Stimulated activated naive CD8-positive, alpha-beta T cell treated with anti-CD3 and anti-CD28 coated beads, Interleukin-15, Interleukin-2, amounts not matched to agents 100 ng/mL and 50 ng/mL, for 24 hours (primary cell): ENCODE results near the gene LPP.
"Not testable (repeated sequence)": the region's sequence is repeated elsewhere in the genome, so short reads cannot be mapped to it uniquely, and the experiment has no call there.

Experiments
- H3K27ac Mint-ChIP-seq: one replicate; pipeline ENCODE4 v1.8.0; 2021; ENCODE audit warnings: mild to moderate bottlenecking, mixed read lengths
- H3K27me3 Mint-ChIP-seq: one replicate; pipeline ENCODE4 v1.8.0; 2021; ENCODE audit warnings: mixed read lengths
- H3K36me3 Mint-ChIP-seq: one replicate; pipeline ENCODE4 v1.8.0; 2021; ENCODE audit warnings: low read depth, mixed read lengths
- H3K4me1 Mint-ChIP-seq: one replicate; pipeline ENCODE4 v1.8.0; 2021; ENCODE audit warnings: low read depth, mixed read lengths
- H3K4me3 Mint-ChIP-seq: one replicate; pipeline ENCODE4 v1.8.0; 2021; ENCODE audit warnings: mild to moderate bottlenecking, mixed read lengths
- H3K9me3 Mint-ChIP-seq: one replicate; pipeline ENCODE4 v1.8.0; 2021; ENCODE audit warnings: mixed read lengths

LPP gene

DNA sequence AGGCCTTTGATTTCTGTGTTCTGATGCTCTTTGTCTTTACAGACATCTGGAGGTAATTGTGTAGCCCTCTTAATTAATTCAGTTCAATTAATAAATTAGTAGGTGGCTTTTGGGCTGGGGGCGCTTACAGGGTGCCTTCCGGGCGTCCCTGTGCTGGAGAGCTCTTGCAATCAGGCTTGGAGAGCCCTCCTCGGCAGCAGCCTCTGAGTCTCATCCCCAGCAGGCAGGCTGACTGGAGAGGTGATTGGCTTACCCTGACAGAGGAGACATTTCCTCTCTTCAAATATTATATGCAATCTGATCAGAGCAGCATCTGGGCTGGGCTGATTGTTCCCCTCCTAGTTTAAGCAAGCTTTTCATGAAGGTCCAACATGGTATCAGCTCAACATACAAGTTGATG is 250.7 kb downstream of the LPP start:
- peaks cover 31% of the 10 kb centered on the region for H3K36me3 Mint-ChIP-seq
- no peak overlapping the region for H3K4me3 Mint-ChIP-seq
- H3K9me3 Mint-ChIP-seq = peaks cover 13% of the 10 kb centered on the region
- H3K4me1 Mint-ChIP-seq = peaks cover 46% of the 10 kb centered on the region
- no peaks in the 10 kb centered on the region for H3K27me3 Mint-ChIP-seq
- no peak overlapping the region for H3K27ac Mint-ChIP-seq

DNA sequence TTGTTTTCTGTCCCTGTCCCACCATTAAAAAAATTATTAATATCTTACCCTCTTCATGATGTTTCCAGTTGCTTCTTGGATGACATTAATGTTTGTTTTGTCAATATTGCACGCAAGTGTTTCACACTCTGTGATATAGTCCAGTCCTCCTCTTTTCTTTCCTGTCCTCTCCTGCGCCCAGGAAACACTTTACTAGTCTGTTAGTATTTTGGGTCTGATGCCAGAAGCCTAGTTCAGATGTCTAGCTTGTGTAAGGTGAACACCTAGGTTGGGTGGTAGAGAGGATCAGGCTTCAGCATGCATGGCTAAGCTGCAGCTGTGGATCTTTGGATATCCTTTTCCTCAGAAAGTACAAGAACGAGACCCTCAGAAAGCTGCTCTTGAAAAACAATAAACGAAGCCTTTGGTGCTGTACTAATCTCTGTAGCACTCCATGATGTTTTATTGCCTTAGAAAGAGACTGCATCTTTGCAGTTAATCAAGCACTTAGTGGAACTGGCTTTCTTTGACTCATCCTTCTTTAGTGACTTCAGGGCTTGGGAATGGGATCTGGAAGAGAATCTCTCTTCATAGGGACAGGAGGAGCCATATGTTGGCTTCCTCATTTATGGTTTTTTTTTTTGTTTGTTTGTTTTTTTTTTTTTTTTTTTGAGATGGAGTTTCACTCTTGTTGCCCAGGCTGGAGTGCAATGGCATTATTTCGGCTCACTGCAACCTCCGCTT is 253.4 kb downstream of the LPP start:
- Mint-ChIP-seq H3K27ac (no peak overlapping the region), H3K9me3 (peaks cover 8% of the 10 kb centered on the region), H3K36me3 (peaks cover 48% of the 10 kb centered on the region), H3K27me3 (no peaks in the 10 kb centered on the region), H3K4me3 (no peak overlapping the region), H3K4me1 (peaks cover 22% of the 10 kb centered on the region)

DNA sequence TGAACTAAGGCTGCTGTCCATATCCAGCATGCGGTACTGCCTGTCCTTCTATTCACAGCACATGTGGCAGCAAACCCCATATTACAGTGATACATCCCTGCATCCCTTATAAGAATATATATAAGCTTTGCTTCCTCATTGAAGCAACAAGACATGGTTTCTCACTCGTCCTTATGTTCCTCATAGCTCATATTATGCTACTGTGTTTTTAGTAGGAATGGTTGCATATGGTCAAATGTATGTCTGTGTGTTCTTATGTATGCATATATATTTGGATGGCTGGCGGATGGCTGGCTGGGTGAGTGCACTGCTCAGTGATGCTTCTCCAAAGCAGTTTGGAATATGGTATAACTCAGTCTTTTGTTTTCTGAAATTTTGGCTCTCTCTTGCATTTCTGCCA is 254.9 kb downstream of the LPP start:
- H3K36me3 Mint-ChIP-seq = peaks cover 40% of the 10 kb centered on the region
- peaks cover 7% of the 10 kb centered on the region for H3K4me1 Mint-ChIP-seq
- H3K4me3 Mint-ChIP-seq = no peak overlapping the region
- H3K27ac Mint-ChIP-seq = no peak overlapping the region
- no peaks in the 10 kb centered on the region for H3K9me3 Mint-ChIP-seq
- H3K27me3 Mint-ChIP-seq = no peaks in the 10 kb centered on the region

- Mint-ChIP-seq H3K9me3 (no peaks in the 10 kb centered on the region), H3K4me3 (no peak overlapping the region), H3K4me1 (peaks cover 3% of the 10 kb centered on the region), H3K36me3 (peaks cover 35% of the 10 kb centered on the region), H3K27ac (no peak overlapping the region), H3K27me3 (no peaks in the 10 kb centered on the region)
Observed at GRCh38 chr3:188411750-188412149, 257.8 kb downstream of the LPP start.

DNA sequence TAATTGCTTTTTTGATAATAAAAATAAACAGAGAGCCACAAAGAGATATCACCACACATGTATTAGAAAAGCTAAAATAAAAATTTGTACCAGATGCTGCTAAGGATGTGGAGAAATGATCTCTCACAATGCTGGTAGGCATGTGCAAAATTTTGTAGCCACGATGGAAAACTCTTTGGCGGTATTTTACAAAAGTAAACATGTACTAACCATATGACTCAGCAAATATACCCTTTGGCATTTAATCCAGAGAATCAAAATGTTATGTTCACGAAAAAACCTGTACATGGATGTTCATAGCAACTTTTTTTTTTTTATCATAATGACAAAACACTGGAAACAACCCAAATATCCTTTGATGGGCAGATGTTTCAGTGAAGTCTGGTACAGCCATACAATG is 261.2 kb downstream of the LPP start:
- Mint-ChIP-seq H3K4me3 (no peak overlapping the region), H3K27me3 (no peaks in the 10 kb centered on the region), H3K4me1 (peaks cover 20% of the 10 kb centered on the region), H3K27ac (no peak overlapping the region), H3K36me3 (peaks cover 24% of the 10 kb centered on the region), H3K9me3 (no peaks in the 10 kb centered on the region)

DNA sequence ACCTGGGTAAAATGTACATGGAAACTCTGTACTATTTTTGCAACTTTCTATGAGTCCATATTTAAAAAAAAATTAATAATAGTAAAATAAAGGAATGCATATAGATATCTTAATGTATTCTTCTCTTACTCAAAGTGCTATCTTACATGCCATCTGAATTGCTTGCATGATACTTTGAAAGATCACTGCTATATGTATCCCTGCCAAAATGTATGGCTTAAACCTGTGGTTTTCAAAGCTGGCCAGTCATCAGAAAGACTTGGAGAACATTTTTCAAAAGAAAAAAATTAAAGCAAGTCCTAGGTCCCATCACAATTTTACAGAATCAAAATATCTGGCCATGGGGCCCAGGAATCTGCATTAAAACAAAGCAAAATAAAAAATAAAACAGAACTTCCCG is 262.1 kb downstream of the LPP start:
- Mint-ChIP-seq H3K36me3 (peaks cover 17% of the 10 kb centered on the region), H3K9me3 (no peaks in the 10 kb centered on the region), H3K4me1 (peaks cover 20% of the 10 kb centered on the region), H3K4me3 (no peak overlapping the region), H3K27ac (no peak overlapping the region), H3K27me3 (no peaks in the 10 kb centered on the region)

DNA sequence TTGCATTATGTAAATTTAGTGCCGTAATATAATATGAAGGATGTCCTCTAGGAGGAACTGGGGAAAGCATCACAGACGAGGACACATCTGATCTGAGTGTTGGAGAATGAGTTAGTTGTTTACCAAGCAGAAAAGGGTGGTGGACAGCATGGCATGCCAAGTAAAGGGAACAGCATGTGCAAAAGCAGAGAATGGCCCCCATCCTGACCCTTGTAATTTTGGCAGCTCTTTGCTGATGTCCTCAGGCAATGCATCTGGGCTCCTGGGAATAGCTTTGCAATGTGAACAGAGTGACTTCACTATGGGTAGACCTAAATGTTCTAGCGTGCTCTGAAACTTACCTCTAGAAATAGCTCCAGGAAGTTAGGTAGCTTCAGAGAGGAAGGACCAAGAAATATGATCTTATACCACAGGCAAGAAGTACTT is 263.3 kb downstream of the LPP start:
- H3K4me3 Mint-ChIP-seq = no peak overlapping the region
- peaks cover 28% of the 10 kb centered on the region for H3K4me1 Mint-ChIP-seq
- H3K36me3 Mint-ChIP-seq = peaks cover 10% of the 10 kb centered on the region
- no peaks in the 10 kb centered on the region for H3K9me3 Mint-ChIP-seq
- peak overlapping the region; percentile 28 for H3K27ac Mint-ChIP-seq
- H3K27me3 Mint-ChIP-seq = no peaks in the 10 kb centered on the region

DNA sequence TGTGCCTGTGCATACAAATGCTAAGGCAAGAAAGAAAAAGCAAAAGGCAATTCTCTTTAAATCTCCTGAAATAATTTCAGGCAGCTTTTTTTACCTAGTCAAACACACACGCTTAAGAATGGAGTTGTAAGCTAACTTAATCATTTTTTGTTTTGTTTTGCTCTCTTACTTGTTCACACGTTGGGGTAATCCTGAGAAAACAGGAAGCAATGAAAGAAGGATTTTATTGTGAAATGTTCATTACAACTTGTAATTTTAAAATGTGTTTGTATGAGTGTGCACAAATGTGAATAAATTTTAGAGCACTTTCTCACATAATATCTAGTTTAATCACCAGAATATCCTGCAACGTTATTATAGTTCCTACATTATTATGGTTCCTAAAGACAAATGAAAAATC is 263.8 kb downstream of the LPP start:
- no peak overlapping the region for H3K4me3 Mint-ChIP-seq

GRCh38 chr3:188421151-188421821 is 267.3 kb downstream of the LPP start:
- H3K27me3 Mint-ChIP-seq = no peaks in the 10 kb centered on the region
- peaks cover 38% of the 10 kb centered on the region for H3K36me3 Mint-ChIP-seq
- H3K27ac Mint-ChIP-seq = peak overlapping the region; percentile 27
- H3K9me3 Mint-ChIP-seq = peaks cover 11% of the 10 kb centered on the region
- H3K4me1 Mint-ChIP-seq = peaks cover 54% of the 10 kb centered on the region
- no peak overlapping the region for H3K4me3 Mint-ChIP-seq

More for the DNA sequence above, 263.8 kb downstream of the LPP start:
- Mint-ChIP-seq H3K27me3 (no peaks in the 10 kb centered on the region), H3K4me1 (peaks cover 33% of the 10 kb centered on the region), H3K36me3 (peaks cover 10% of the 10 kb centered on the region), H3K9me3 (no peaks in the 10 kb centered on the region), H3K27ac (no peak overlapping the region)

- peaks cover 38% of the 10 kb centered on the region for H3K36me3 Mint-ChIP-seq
- H3K9me3 Mint-ChIP-seq = peaks cover 18% of the 10 kb centered on the region
- no peak overlapping the region for H3K4me3 Mint-ChIP-seq
- no peaks in the 10 kb centered on the region for H3K27me3 Mint-ChIP-seq
- H3K27ac Mint-ChIP-seq = peak overlapping the region; percentile 27
- peaks cover 55% of the 10 kb centered on the region for H3K4me1 Mint-ChIP-seq
Observed at GRCh38 chr3:188421836-188422540, 268.0 kb downstream of the LPP start.

GRCh38 chr3:188427981-188428380 is 274.0 kb downstream of the LPP start:
- peaks cover 23% of the 10 kb centered on the region for H3K9me3 Mint-ChIP-seq
- H3K27ac Mint-ChIP-seq, H3K27me3 Mint-ChIP-seq, H3K4me3 Mint-ChIP-seq: not testable (repeated sequence)
- H3K36me3 Mint-ChIP-seq = peaks cover 31% of the 10 kb centered on the region
- peaks cover 60% of the 10 kb centered on the region for H3K4me1 Mint-ChIP-seq

DNA sequence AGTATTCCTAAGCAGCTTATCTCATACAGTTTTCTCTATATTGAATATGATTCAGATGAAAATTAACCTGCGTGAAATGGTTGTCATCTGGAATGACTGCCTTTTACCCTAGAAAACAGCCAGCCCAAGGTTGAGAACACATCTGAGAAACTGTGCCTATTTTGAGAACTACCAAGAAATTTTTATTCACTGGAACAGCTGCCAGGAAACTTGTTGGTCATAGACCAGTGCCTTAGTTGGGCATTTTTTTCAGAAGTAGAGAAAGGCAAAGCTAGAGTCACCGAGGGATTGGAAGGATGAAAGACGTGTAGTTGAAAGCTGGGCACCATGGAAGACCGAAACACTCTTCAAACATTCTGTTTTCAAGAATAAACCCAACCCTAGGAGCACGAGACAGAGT is 277.1 kb downstream of the LPP start:
- no peak overlapping the region for H3K4me3 Mint-ChIP-seq
- peak overlapping the region; percentile 76 for H3K27ac Mint-ChIP-seq
- H3K4me1 Mint-ChIP-seq = peaks cover 61% of the 10 kb centered on the region
- no peaks in the 10 kb centered on the region for H3K27me3 Mint-ChIP-seq
- H3K9me3 Mint-ChIP-seq = peaks cover 13% of the 10 kb centered on the region
- peaks cover 15% of the 10 kb centered on the region for H3K36me3 Mint-ChIP-seq

DNA sequence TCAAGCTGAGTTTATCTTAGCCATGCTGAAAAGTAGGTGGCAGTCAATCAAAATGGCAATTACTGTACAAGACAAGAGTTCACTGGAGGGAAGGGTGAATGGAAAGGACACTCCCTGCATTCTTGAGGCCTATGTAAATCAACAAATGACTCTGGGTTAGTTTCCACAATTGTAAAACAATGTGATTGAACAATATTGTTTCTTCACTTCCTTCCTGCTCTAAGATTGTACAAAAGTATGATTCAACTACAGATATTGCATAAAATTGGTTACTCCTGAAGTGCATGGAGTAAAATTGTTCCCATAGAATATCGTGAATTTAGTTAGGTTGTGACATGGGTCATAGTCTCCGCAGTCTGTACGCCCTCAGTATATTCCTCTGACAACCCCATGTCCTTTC is 277.6 kb downstream of the LPP start:
- peaks cover 9% of the 10 kb centered on the region for H3K9me3 Mint-ChIP-seq
- peaks cover 64% of the 10 kb centered on the region for H3K4me1 Mint-ChIP-seq
- no peak overlapping the region for H3K27ac Mint-ChIP-seq
- H3K27me3 Mint-ChIP-seq = no peaks in the 10 kb centered on the region
- peaks cover 13% of the 10 kb centered on the region for H3K36me3 Mint-ChIP-seq
- no peak overlapping the region for H3K4me3 Mint-ChIP-seq

GRCh38 chr3:188432802-188433520 is 279.0 kb downstream of the LPP start:
- H3K9me3 Mint-ChIP-seq = peaks cover 4% of the 10 kb centered on the region
- H3K27me3 Mint-ChIP-seq = no peaks in the 10 kb centered on the region
- H3K36me3 Mint-ChIP-seq = peaks cover 13% of the 10 kb centered on the region
- H3K4me3 Mint-ChIP-seq = peak overlapping the region; percentile 73
- H3K4me1 Mint-ChIP-seq = peaks cover 67% of the 10 kb centered on the region
- H3K27ac Mint-ChIP-seq = peak overlapping the region; percentile 97
